NK-92 (cell line): ENCODE measurements around the gene PDE11A.

Experiments used
- DNase-seq: peaks from one replicate; lab custom pipeline; 2025; ENCODE audit not compliant: unreplicated experiment; lab: John Stamatoyannopoulos, UW

The PDE11A gene

GRCh38 chr2:177604271-177605065, 468.1 kb downstream of the PDE11A start:
- DNase-seq, result no peak

DNA sequence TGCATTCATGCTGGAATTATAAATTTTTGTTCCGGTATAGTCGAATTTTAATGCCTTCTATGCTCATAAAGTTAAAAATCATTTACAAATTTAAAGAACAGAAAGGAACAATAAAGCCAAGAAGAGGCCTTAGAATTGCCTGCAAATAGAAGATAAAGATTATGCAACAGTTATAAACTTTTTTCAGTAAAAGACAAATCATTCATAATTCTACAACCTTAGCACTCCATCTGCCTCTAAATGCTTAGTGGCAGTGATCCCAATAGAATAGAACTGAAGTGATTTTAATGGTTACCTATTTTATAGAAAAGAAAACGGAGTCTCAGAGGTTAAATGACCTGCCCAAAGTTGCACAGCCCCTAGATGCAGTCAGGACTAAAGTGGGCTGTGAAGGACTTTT, 468.8 kb downstream of the PDE11A start:
- no peak for DNase-seq

DNA sequence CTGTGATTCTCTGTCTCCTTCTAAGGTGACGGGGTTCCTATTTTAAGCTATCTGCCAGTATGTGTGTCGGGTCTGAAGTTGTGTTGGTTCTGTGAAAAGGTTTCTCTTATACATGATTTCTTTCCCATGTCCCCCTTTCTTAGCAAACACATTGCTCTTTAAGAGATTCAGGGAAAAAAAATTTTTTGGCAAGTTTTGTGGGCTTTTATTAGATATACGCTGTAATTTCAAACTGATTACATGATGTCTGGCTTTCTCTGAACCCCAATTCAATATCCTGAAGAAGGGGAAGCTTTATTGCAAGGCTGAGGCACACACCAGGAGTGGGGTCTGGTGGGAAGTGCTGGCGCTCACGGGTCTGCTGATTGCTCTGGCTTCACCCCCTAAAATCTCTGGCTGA, 469.4 kb downstream of the PDE11A start:
- DNase-seq, result no peak

GRCh38 chr2:177602611-177603164, 469.9 kb downstream of the PDE11A start:
- DNase-seq, result no peak

DNA sequence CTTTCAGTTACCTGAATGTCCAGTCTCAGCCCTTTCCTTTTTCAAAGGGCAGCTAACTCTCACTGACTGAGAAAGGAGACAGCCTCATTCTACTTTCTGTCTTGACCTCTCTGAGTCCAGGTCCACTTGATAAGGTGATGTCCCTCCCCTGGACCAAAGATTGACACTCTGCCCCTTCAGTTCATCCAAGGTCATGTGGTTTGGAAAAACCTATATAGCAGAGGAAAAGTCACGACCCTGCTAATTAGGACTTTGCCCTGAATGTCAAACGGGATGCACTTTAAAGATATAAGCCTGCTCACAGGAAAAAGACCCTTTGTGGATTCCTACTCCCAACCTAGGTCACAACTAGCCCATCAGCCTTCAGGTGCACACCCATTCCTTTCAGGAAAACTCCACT, 471.7 kb downstream of the PDE11A start:
- no peak for DNase-seq

GRCh38 chr2:177599956-177600355, 472.6 kb downstream of the PDE11A start:
- no peak for DNase-seq

DNA sequence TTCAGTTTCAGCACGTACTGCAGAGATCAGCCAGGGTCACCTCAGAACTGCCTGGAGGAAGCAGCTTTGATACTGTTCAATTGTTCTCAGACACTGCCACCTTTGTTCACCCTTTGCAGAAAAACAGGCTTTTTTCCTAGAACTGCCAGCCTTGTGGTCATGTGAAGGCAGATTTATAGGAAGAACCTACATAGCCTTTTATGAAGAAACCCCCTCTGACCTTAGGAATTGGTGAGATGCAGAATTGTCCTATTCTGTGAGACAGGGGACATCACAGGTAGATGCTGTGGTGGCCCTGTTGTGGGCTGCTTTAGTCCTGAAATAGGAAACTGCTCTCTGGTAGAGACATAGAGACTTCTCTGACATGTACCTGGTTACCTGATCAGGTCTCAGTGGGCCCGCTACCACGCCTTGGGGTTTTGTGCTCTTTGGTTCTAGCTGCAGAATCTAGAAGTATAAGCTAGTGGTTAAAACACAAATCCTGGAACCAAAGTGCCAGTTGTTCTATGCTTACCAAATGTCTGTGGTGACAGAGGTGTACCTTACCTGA, 473.4 kb downstream of the PDE11A start:
- no peak for DNase-seq

GRCh38 chr2:177598326-177599138, 474.0 kb downstream of the PDE11A start:
- no peak for DNase-seq

GRCh38 chr2:177597759-177598158, 474.8 kb downstream of the PDE11A start:
- DNase-seq, result no peak

DNA sequence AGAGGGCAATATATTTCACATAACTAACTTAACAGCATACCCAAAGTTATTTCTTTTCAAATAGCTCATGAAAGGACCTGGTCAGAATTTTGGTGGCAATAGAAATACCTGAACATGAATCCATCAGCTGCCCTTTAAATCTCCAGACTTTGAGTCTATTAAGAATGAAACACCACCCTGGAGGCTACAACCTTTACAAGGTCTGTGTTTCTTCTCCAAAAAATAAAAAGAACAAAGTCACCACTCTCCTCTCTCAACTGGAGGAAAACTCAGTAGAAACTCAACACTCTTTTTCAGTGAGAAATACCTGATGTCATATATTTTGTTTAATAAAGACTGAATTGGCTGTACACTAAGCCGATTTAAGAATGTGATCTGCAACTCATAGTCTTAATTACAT, 475.7 kb downstream of the PDE11A start:
- DNase-seq, result no peak

GRCh38 chr2:177595126-177595845, 477.3 kb downstream of the PDE11A start:
- no peak for DNase-seq

GRCh38 chr2:177593402-177593801, 479.2 kb downstream of the PDE11A start:
- no peak for DNase-seq

- DNase-seq, result no peak
Observed at GRCh38 chr2:177592945-177593344, 479.6 kb downstream of the PDE11A start.

DNA sequence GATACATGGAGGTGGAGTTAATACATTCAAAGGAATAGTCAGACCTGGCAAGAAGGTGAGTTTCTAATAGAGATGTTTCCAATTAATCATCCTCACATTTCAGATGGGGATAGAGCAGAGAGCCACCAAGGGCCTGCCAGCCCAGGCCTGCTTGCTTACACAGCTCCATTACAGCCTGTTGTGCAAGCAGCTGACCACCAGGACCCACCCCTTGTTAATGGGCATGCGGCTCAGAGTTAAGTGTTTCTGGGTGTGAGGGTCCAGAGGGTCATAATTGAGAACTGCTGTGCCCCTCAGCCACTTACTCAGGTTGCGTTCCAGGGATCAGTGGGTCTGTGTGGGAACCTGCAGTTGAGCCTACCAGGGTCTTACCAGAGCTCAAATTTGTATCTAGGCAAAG, 480.2 kb downstream of the PDE11A start:
- DNase-seq, result no peak

DNA sequence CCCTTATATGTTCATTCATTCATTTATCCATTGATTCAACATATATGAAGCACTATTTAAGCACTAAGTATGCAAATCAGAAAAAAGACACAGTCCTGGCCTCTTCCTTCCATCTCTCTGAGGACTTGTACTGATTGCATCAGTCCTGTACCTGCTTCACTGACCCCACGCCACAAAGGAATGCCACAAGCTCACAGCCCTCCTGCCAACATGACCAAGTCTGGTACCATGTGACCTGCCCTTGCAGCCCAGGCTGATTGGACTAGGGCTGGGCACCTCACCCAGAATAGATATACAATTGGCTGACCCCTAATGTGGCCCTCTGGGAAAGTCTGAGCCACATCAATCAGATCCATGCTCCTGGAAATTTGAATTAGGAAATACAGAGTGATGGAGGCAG, 483.4 kb downstream of the PDE11A start:
- DNase-seq, result no peak

- DNase-seq, result no peak
Observed at GRCh38 chr2:177588671-177589070, 483.9 kb downstream of the PDE11A start.

DNA sequence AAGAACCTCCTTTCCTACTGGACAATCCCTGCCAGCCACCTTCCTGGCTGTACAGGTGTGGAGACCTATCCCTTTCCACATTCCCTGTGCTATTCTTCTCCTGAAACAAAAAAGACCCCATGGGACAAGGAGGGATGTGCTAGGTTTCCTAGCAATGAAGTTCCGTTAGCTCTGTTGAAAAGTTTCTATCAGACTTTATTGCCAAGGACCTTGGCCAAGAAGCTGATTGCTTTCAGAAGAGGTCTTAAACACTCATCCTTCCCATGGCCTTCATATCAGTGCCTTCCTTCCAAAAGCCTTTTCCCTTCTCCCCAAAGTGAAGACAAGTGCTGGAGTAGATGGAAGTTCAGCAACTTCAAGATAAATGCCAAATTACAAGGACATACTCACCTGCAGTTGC, 485.2 kb downstream of the PDE11A start:
- no peak for DNase-seq

DNA sequence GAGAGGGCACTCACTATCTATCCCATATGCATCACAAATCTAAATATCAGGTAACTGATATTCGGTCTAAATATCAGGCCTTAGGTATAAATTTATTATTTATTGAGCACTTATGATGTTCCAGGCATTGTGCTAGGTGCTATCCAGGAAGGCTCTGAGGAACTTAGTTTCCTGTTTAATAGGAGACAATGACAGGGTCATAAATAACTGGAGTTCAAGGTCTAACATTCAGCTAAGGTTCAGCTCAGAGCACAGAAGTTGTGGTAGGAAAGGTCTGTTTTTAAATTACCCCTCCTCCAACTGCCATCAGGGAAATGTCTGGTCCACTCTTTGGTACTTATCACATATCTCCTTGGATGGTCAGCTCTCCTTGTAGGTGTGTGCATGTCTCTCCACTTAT, 486.4 kb downstream of the PDE11A start:
- no peak for DNase-seq

- no peak for DNase-seq
Observed at GRCh38 chr2:177585234-177585863, 487.2 kb downstream of the PDE11A start.

DNA sequence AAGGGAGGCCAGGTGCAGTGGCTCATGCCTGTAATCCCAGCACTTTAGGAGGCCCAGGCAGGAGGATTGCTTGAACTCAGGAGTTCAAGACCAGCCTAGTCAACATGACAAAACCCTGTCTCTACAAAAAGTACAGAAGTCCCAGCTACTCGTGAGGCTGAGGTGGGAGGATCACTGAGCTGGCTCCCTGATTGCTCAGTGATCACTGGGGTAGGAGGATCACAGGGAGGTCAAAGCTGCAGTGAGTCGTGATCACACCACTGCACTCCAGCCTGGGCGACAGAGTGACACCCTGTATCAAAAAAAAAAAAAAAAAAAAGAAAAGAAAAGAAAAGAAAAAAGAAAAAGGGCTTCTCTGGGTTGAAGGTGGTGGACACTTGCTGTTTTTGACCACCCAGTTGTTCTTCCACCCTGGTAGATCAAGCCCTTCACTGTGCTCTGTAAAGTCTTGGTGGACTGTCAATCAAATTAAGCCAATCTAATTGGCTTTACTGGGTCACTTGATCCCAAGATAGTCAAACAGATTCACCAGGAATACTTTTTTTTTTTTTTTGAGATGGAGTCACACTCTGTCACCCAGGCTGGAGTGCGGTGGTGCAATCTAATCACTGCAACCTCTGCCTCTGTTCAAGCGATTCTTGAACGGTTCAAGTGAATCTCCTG, 488.4 kb downstream of the PDE11A start:
- DNase-seq, result no peak
